ENCODE data around the gene FRY.

FRY gene

GRCh38 chr13:32224916-32225315 is 193.3 kb downstream of the FRY start:
- Mint-ChIP-seq H3K27ac (no peak overlapping the region), H3K36me3 (no peaks in the 10 kb centered on the region), H3K4me3 (no peak overlapping the region)

GRCh38 chr13:32225481-32225931 is 193.9 kb downstream of the FRY start:
- Mint-ChIP-seq H3K36me3 (no peaks in the 10 kb centered on the region), H3K4me1 (ENCODE audit: low read depth) (no peaks in the 10 kb centered on the region), H3K4me3 (no peak overlapping the region), H3K27ac (no peak overlapping the region), H3K27me3 (no peaks in the 10 kb centered on the region), H3K9me3 (ENCODE audit: low read depth) (no peaks in the 10 kb centered on the region)

More at GRCh38 chr13:32224916-32225315, 193.3 kb downstream of the FRY start:
- no peaks in the 10 kb centered on the region for H3K4me1 Mint-ChIP-seq (ENCODE audit: low read depth)
- H3K9me3 Mint-ChIP-seq (ENCODE audit: low read depth) = no peaks in the 10 kb centered on the region
- no peaks in the 10 kb centered on the region for H3K27me3 Mint-ChIP-seq

DNA sequence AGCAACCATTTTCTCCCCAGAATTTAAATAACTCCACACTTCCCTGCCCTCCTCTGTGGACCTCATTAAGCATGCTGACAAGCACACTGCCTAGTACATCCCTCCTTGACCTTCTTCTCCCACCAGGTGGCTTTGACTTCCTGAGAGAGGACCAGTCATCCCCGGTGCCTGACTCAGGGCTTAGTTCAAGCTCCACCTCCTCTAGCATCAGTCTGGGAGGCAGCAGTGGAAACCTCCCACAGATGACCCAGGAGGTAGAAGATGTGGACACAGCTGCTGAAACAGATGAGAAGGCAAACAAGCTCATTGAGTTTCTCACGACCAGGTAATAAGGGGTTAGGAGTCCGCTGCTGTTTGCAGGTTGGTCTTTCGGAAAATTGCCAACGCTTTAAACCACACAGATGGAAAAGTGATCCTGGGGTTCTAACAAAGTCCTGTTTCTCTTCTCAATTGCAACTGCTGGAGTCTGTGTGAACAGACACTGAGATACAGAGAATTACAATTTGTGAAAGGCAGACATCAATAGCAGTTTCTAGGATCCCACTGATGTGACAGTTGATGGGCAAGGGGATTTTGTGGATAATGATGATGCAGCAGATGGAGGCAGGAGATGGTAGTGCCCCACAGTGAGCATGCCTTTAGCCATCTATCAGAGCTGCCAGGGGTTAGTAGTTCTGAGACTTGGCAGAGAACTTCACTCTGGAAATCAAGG is 196.9 kb downstream of the FRY start:
- no peaks in the 10 kb centered on the region for H3K9me3 Mint-ChIP-seq (ENCODE audit: low read depth)
- no peaks in the 10 kb centered on the region for H3K36me3 Mint-ChIP-seq
- H3K4me3 Mint-ChIP-seq = no peak overlapping the region
- no peak overlapping the region for H3K27ac Mint-ChIP-seq
- H3K4me1 Mint-ChIP-seq (ENCODE audit: low read depth) = no peaks in the 10 kb centered on the region
- no peaks in the 10 kb centered on the region for H3K27me3 Mint-ChIP-seq

DNA sequence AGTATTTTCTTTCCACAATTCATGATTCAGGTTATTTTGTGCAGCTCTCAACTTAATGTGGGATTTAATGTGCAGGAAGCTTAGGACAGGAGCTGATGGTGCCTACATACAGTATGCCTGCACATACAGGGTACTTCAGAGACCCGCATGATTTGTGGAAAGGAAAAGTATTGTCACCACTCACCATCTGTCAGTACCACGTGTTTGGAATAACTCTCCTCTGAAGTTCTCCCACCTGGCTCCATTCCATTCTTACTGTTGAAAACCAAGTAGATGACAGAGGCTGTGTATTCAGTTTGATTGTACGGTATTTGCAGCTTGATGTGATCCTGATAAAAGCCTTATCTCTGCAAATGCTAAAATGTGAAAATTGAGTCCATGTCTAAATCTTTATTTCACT is 197.9 kb downstream of the FRY start:
- no peaks in the 10 kb centered on the region for H3K9me3 Mint-ChIP-seq (ENCODE audit: low read depth)
- no peaks in the 10 kb centered on the region for H3K36me3 Mint-ChIP-seq
- H3K4me3 Mint-ChIP-seq = no peak overlapping the region
- H3K27me3 Mint-ChIP-seq = no peaks in the 10 kb centered on the region
- H3K27ac Mint-ChIP-seq = no peak overlapping the region
- no peaks in the 10 kb centered on the region for H3K4me1 Mint-ChIP-seq (ENCODE audit: low read depth)

DNA sequence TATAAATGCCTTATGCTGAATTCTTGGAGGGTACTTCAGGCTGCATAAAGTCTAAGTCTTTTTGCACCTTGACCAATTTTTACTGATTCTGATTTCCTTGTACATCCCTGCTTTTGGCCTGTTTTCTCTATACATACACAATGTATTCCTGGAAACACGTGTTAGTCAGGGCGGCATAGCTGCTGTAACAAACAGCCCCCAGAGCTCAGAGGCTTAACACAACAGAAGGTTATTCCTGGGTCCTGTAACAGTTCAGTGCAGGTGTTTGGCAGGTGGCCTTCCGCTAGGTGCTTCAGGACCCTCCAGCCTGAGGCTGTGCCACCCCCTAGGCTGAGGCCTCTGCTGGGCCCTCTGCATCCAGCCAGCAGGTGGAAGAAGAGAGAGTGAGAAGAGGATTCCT is 200.7 kb downstream of the FRY start:
- no peaks in the 10 kb centered on the region for H3K27me3 Mint-ChIP-seq
- H3K36me3 Mint-ChIP-seq = peaks cover under 1% of the 10 kb centered on the region
- H3K27ac Mint-ChIP-seq = no peak overlapping the region
- no peaks in the 10 kb centered on the region for H3K9me3 Mint-ChIP-seq (ENCODE audit: low read depth)
- H3K4me1 Mint-ChIP-seq (ENCODE audit: low read depth) = peaks cover 2% of the 10 kb centered on the region
- no peak overlapping the region for H3K4me3 Mint-ChIP-seq

DNA sequence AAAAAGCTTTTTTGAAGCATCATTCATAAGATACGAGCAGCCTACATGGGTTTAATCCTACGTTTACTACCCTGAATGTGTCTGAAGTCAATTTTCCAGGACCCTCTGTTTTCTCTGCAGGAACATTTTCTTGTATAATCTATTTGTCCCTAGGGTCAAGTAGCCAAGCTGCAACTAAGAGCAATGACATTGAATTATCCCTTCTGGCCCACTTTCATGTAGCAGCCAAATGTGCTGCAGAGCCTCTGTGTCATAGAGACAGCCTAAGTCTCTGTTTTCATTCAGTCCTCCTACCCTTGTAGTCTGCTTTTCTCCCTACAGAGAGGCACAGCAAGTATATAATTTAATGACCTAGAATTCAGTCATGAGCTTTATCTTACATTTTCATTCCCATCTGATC is 201.5 kb downstream of the FRY start:
- Mint-ChIP-seq H3K4me3 (no peak overlapping the region), H3K9me3 (ENCODE audit: low read depth) (no peaks in the 10 kb centered on the region), H3K36me3 (peaks cover 3% of the 10 kb centered on the region), H3K27ac (no peak overlapping the region), H3K27me3 (no peaks in the 10 kb centered on the region), H3K4me1 (ENCODE audit: low read depth) (peaks cover 2% of the 10 kb centered on the region)

DNA sequence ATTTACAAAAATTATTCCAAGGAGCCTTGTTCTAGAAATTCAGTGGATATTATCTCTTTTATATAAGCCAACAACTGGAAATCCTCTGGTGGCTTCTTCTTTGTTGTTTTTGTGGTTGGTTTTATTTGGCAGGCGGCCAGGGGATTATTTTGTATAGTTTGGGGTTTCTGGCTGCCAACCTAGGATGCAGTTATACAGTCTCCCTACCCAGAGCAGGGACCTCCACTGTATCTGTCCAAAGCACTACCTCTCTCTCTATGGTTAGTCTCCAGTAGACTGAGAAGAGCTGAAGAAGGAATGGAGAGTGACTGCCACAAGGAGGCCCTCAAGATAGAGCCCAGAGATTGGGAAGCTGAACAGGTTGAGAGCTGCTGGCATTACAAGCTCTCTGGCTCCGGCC is 203.3 kb downstream of the FRY start:
- no peaks in the 10 kb centered on the region for H3K27me3 Mint-ChIP-seq
- no peak overlapping the region for H3K4me3 Mint-ChIP-seq
- peaks cover 3% of the 10 kb centered on the region for H3K36me3 Mint-ChIP-seq
- no peak overlapping the region for H3K27ac Mint-ChIP-seq
- peaks cover 2% of the 10 kb centered on the region for H3K4me1 Mint-ChIP-seq (ENCODE audit: low read depth)
- no peaks in the 10 kb centered on the region for H3K9me3 Mint-ChIP-seq (ENCODE audit: low read depth)

DNA sequence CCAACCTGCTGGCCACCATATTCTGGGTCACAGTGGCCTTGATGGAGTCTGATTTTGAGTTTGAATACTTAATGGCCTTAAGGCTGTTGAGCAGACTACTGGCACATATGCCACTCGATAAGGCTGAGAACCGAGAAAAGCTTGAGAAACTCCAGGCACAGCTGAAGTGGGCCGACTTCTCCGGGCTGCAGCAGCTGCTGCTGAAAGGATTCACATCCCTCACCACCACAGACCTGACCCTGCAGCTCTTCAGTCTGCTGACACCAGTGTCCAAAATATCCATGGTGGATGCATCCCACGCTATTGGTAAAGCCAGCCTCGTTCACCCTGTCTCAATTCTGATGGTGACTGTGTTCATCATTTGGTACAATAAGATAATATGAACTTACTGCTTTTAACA is 206.1 kb downstream of the FRY start:
- Mint-ChIP-seq H3K4me1 (ENCODE audit: low read depth) (peaks cover 2% of the 10 kb centered on the region), H3K36me3 (peaks cover 3% of the 10 kb centered on the region)

GRCh38 chr13:32243695-32244094 is 212.1 kb downstream of the FRY start:
- no peaks in the 10 kb centered on the region for H3K36me3 Mint-ChIP-seq
- H3K27me3 Mint-ChIP-seq = no peaks in the 10 kb centered on the region
- no peak overlapping the region for H3K27ac Mint-ChIP-seq
- H3K9me3 Mint-ChIP-seq (ENCODE audit: low read depth) = no peaks in the 10 kb centered on the region
- H3K4me3 Mint-ChIP-seq = no peak overlapping the region
- H3K4me1 Mint-ChIP-seq (ENCODE audit: low read depth) = no peaks in the 10 kb centered on the region

More for the DNA sequence above, 206.1 kb downstream of the FRY start:
- H3K27ac Mint-ChIP-seq = no peak overlapping the region
- no peaks in the 10 kb centered on the region for H3K27me3 Mint-ChIP-seq
- H3K4me3 Mint-ChIP-seq = no peak overlapping the region
- H3K9me3 Mint-ChIP-seq (ENCODE audit: low read depth) = no peaks in the 10 kb centered on the region

GRCh38 chr13:32245555-32245954 is 214.0 kb downstream of the FRY start:
- Mint-ChIP-seq H3K36me3 (no peaks in the 10 kb centered on the region), H3K4me3 (no peak overlapping the region), H3K9me3 (ENCODE audit: low read depth) (no peaks in the 10 kb centered on the region), H3K27ac (no peak overlapping the region), H3K27me3 (no peaks in the 10 kb centered on the region), H3K4me1 (ENCODE audit: low read depth) (no peaks in the 10 kb centered on the region)

DNA sequence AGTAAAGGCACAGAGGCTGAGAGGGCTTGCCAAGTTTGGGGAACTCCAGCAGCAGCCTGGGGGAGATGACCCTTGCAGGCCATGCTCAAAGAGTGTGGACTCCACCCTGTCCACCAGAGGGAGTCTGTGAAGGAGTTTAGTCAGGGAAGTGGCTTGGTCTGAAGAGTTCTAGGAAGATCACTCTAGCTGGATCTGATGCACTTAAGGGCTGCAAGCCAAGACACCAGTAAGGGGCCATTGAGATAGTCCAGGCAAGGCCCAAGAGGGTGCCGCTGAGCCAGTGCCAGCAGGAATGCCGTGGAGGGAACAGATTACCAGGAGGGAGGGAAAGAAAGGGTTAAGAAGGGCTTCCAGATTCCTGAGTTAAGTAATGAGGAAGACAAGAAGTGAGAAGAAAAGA is 214.9 kb downstream of the FRY start:
- H3K4me1 Mint-ChIP-seq (ENCODE audit: low read depth) = no peaks in the 10 kb centered on the region
- H3K27me3 Mint-ChIP-seq = no peaks in the 10 kb centered on the region
- no peaks in the 10 kb centered on the region for H3K9me3 Mint-ChIP-seq (ENCODE audit: low read depth)
- H3K4me3 Mint-ChIP-seq = no peak overlapping the region
- no peaks in the 10 kb centered on the region for H3K36me3 Mint-ChIP-seq
- H3K27ac Mint-ChIP-seq = no peak overlapping the region

GRCh38 chr13:32247887-32248286 is 216.3 kb downstream of the FRY start:
- Mint-ChIP-seq H3K27ac (no peak overlapping the region), H3K27me3 (no peaks in the 10 kb centered on the region), H3K4me1 (ENCODE audit: low read depth) (no peaks in the 10 kb centered on the region), H3K36me3 (no peaks in the 10 kb centered on the region), H3K4me3 (no peak overlapping the region), H3K9me3 (ENCODE audit: low read depth) (no peaks in the 10 kb centered on the region)

GRCh38 chr13:32248801-32249200 is 217.2 kb downstream of the FRY start:
- no peak overlapping the region for H3K4me3 Mint-ChIP-seq
- no peak overlapping the region for H3K27ac Mint-ChIP-seq
- H3K36me3 Mint-ChIP-seq = no peaks in the 10 kb centered on the region

DNA sequence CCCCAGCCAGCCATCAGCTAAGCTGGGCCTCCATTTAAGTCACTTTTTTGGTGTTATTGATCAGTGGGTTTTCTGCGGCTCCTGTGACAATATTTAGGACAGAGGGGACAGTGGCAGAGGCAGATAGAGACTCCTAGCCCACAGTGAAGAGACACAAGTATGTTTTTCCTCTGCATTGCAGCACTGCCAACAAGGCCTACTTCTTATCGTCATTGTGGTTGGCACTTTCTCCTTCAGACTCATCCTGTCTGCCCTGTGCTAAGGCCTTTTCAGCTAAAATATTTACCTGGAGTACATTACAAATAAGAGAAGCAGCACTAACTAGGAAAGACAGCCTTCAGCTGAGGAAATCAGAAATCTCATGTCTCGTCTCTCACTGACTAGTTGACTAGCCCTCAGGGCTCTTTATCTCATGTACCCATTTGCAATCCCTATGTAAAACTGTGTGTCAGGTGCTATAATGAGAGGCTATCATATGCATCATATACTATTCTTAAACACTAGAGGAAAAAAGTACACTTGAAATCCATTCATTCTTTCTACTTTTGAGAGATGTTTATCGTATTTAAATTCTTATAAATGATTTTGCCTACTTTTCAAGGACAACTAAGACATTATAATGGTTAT is 221.4 kb downstream of the FRY start:
- Mint-ChIP-seq H3K4me1 (ENCODE audit: low read depth) (no peaks in the 10 kb centered on the region), H3K9me3 (ENCODE audit: low read depth) (no peaks in the 10 kb centered on the region), H3K27me3 (no peaks in the 10 kb centered on the region), H3K4me3 (no peak overlapping the region), H3K27ac (no peak overlapping the region), H3K36me3 (no peaks in the 10 kb centered on the region)

More at GRCh38 chr13:32248801-32249200, 217.2 kb downstream of the FRY start:
- no peaks in the 10 kb centered on the region for H3K27me3 Mint-ChIP-seq
- H3K9me3 Mint-ChIP-seq (ENCODE audit: low read depth) = no peaks in the 10 kb centered on the region
- no peaks in the 10 kb centered on the region for H3K4me1 Mint-ChIP-seq (ENCODE audit: low read depth)

DNA sequence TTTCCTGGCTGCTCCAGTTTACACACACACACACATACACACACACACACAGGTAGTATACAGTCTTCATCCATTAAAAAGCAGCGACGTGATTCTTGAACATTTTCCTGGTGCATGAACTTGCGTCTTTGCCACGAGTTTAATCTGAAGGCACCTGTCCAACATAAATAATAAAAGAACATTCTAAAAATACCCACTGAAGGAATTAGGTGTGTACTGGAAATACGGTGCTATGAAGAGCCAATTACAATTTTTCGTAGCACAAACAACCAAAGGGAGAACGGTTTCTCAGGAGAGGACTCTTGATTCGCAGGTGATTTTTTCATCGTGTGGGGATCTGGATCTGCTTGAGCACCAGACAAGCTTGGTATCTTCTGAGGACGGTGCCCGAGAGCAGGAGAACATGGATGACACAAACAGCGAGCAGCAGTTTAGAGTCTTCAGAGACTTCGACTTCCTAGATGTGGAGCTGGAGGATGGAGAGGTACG is 222.4 kb downstream of the FRY start:
- no peaks in the 10 kb centered on the region for H3K9me3 Mint-ChIP-seq (ENCODE audit: low read depth)
- no peak overlapping the region for H3K4me3 Mint-ChIP-seq
- no peak overlapping the region for H3K27ac Mint-ChIP-seq
- no peaks in the 10 kb centered on the region for H3K36me3 Mint-ChIP-seq
- no peaks in the 10 kb centered on the region for H3K27me3 Mint-ChIP-seq
- no peaks in the 10 kb centered on the region for H3K4me1 Mint-ChIP-seq (ENCODE audit: low read depth)

DNA sequence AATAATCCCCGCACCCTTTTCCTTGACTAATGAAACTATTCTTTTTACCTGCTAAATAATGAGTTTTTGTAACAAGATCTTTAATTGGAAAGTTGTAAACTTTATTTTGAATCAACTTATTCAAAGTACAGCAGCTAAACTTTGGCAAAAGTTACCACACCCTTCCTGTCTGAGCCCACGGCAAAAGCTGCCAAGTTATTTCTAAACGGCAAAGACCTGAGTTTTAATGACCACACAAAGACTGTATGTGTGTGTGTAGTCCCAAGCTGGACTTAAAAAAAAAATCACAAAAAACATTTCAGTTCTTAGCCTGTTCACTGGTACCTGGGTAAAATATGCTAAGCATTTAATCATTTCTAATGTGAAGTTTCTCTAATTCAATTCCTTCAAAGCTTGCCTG is 222.8 kb downstream of the FRY start:
- Mint-ChIP-seq H3K9me3 (ENCODE audit: low read depth) (no peaks in the 10 kb centered on the region), H3K27ac (no peak overlapping the region), H3K27me3 (no peaks in the 10 kb centered on the region), H3K4me1 (ENCODE audit: low read depth) (no peaks in the 10 kb centered on the region), H3K36me3 (no peaks in the 10 kb centered on the region), H3K4me3 (no peak overlapping the region)

Data from activated naive CD8-positive, alpha-beta T cell (primary cell).